ENCODE data around the gene CRIM1.

DNA sequence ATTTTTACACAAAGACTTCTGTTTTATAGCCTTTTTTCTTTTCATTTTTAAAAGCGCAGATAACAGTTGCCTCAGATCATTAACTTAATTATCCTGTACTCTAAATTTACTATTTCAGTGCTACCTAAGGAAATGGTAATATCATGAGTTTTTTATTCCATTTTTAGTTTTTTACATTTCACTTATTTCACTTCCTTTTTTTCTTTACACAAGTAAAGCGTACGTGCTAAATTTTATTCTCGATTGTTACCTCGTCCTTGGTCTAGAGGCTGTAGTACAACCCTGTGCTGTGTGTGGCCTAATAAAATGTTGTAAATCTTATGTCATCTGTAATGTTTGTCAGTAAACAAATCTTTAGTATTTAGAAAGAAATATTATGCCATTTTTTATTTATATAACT is 49.2 kb downstream of the CRIM1 start:
- TF ChIP-seq POLR2A (IDR thresholded peaks at IDR 0.05; ENCODE audit: low read depth) (no peak), CTCF (IDR thresholded peaks at IDR 0.05) (no peak), POLR2AphosphoS5 (IDR thresholded peaks at IDR 0.05) (no peak)
